ENCODE data around the gene LMOD3.

Gene LMOD3

GRCh38 chr3:69122403-69122802 is at the start of gene LMOD3:
Gene LMOD3 (minus strand): TSS chr3:69122595. CDS start chr3:69122386, 209 bp downstream.
- DNase-seq: no peak

GRCh38 chr3:69172058-69172457 is 49.7 kb upstream of the LMOD3 start:
- DNase-seq: no peak

- DNase-seq: no peak
Measured at GRCh38 chr3:69166446-69166845, 44.1 kb upstream of the LMOD3 start.

- DNase-seq: no peak
Measured at GRCh38 chr3:69165744-69166143, 43.3 kb upstream of the LMOD3 start.

GRCh38 chr3:69164296-69164695 is 41.9 kb upstream of the LMOD3 start:
- DNase-seq: no peak

- no peak for DNase-seq
Measured at GRCh38 chr3:69162308-69162980, 40.0 kb upstream of the LMOD3 start.

GRCh38 chr3:69161587-69162307 is 39.4 kb upstream of the LMOD3 start:
- peak; percentile 73 for DNase-seq

- DNase-seq: no peak
Measured at GRCh38 chr3:69160525-69160924, 38.1 kb upstream of the LMOD3 start.

GRCh38 chr3:69160107-69160506 is 37.7 kb upstream of the LMOD3 start:
- no peak for DNase-seq

GRCh38 chr3:69149586-69149985 is 27.2 kb upstream of the LMOD3 start:
- no peak for DNase-seq

GRCh38 chr3:69145688-69146087 is 23.3 kb upstream of the LMOD3 start:
- DNase-seq: no peak

- no peak for DNase-seq
Measured at GRCh38 chr3:69144631-69145245, 22.3 kb upstream of the LMOD3 start.

GRCh38 chr3:69143612-69144011 is 21.2 kb upstream of the LMOD3 start:
- DNase-seq: no peak

- no peak for DNase-seq
Measured at GRCh38 chr3:69142797-69143454, 20.5 kb upstream of the LMOD3 start.

GRCh38 chr3:69142090-69142489 is 19.7 kb upstream of the LMOD3 start:
- DNase-seq: no peak

- no peak for DNase-seq
Measured at GRCh38 chr3:69141313-69141712, 18.9 kb upstream of the LMOD3 start.

GRCh38 chr3:69137412-69137811 is 15.0 kb upstream of the LMOD3 start:
- no peak for DNase-seq

- DNase-seq: no peak
Measured at GRCh38 chr3:69137005-69137404, 14.6 kb upstream of the LMOD3 start.

- DNase-seq: no peak
Measured at GRCh38 chr3:69130689-69131088, 8.3 kb upstream of the LMOD3 start.

- no peak for DNase-seq
Measured at GRCh38 chr3:69129531-69129930, 7.1 kb upstream of the LMOD3 start.

GRCh38 chr3:69128509-69128908 is 6.1 kb upstream of the LMOD3 start:
- DNase-seq: no peak

GRCh38 chr3:69126999-69127398 is 4.6 kb upstream of the LMOD3 start:
- no peak for DNase-seq

- DNase-seq: no peak
Measured at GRCh38 chr3:69126216-69126615, 3.8 kb upstream of the LMOD3 start.

- DNase-seq: no peak
Measured at GRCh38 chr3:69121950-69122349, 445 bp downstream of the LMOD3 start.
